Femur (tissue), 1 donor: Measurements from ENCODE around the gene NDUFS5.
A peak's percentile ranks its signal among the peaks of the same experiment; 100 is the strongest.
"Not testable (repeated sequence)": the region's sequence is repeated elsewhere in the genome, so short reads cannot be mapped to it uniquely, and the experiment has no call there.

Source experiments
- DNase-seq: peaks from one replicate; pipeline ENCODE4 v3.0.0-alpha.2; 2017

Gene NDUFS5

DNA sequence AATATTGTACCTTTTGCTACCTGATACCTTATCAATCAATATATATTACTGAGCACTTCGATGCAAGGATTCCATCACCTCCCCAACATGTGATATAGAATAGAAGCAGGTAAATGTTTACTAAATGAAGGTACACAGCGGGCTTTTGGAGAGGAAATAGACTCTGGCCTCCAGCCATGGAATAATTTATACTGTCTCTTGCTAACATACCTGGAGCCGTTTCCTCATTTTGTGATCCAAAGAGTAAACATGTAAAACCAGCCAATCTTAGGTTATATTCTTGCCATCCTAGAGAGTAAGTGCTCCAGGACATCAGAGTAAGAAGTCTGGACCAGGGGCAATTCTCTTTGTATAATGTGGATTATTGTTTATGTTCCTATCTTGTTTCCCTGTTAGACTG, 39.4 kb downstream of the NDUFS5 start:
- DNase-seq, result no peak

DNA sequence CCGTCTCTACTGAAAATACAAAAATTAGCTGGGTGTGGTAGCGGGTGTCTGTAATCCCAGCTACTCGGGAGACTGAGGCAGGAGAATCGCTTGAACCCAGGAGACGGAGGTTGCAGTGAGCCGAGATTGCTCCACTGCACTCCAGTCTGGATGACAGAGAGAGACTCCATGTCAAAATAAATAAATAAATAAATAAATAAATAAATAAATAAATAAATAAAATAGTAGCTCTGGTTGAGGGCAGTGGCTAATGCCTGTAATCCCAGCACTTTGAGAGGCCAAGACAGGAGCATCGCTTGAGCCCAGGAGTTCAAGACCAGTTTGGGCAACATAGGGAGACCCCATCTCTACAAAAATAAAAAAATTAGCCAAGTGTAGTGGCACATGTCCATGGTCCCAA, 42.1 kb downstream of the NDUFS5 start:
- not testable (repeated sequence) for DNase-seq

DNA sequence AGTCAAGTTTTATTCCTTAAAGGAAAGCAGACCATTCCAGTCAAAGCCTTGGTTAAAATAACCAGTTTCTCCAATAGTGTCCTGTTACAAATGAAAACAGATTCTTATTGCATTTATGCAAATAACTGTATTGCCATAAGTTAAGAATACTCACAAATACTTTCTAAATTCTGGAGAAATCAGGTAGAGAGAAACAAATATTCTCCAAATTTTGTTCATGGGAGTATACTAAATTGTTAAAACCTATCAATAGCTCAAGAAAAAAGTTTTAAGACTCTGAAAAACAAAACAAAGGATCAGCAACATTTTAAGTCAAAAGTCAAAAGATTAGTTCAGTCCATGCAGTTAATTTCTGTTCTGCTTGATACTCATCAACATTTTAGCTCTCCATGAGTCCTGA, 45.4 kb downstream of the NDUFS5 start:
- not testable (repeated sequence) for DNase-seq

DNA sequence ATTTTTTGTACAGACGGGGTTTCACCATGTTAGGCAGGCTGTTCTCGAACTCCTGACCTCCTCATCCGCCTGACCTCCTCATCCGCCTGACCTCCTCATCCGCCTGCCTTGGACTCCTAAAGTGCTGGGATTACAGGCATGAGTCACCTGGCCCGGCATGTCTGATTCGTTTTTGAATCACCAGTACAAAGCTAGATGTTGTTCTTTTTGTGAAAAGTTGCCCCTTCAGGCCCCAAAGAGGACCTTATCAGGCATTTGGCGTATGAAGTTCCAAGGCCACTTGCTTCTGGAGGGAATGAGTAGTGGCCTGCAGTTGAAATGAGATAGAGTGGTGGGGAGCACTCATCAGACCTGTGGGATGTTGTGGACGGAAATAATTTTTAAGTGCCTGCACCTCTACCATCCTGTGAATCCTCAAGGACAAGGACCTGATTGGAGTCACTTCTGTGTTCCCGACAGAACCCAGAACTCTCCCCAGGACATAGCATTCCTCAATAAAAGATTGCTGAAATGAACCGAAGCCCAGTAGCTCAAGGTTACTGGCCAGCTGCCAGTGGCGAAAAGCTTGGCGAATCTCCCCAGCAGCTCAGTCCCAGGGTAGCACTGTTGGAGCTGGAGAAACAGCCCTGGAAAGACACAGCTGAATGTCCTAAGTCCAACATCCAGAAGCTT, 50.1 kb downstream of the NDUFS5 start:
- DNase-seq, result peak; percentile 61

DNA sequence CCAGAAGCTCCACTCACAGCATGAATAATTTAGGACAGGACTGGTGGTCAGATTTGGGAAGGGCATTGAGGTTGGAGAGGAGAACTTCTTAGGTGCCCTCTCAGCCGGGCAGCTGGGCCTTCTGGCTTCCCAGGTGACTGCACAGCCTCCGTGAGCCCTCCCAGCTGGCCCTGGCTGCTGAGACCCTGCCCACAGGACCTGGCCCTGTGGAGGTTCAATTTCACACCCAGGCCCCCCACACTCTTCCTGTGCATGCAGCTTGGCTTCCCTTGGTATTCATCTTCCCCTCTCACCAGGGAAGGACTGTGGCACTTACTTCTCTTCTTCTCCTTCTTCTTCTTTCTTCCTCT, 50.6 kb downstream of the NDUFS5 start:
- DNase-seq, result no peak

DNA sequence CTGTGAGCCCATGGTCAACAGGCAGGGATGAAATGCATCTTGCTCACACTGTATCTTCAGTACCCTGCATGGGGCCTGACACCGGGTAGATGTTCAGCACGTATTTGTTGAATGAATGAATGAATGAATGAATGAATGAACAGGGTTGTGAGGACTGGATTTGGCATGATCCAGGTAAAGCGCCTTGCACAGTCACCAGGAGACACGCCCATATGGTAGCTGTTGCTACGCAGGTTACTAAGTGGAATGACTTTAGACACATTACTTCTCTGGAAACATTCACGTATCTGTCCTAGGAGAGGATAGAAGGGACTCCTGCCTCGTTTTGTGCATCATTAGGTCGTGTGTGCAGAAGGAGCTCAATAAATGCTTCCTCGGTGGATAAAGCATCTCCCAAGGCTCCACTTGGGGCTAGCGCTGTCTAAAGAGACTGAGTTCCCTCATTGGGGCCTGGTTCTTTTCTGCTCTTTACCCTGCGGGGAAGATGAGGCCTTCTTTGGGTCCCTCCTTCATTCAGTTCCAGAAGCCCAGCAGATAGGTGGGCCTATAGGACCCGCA, 54.2 kb downstream of the NDUFS5 start:
- DNase-seq, result no peak

DNA sequence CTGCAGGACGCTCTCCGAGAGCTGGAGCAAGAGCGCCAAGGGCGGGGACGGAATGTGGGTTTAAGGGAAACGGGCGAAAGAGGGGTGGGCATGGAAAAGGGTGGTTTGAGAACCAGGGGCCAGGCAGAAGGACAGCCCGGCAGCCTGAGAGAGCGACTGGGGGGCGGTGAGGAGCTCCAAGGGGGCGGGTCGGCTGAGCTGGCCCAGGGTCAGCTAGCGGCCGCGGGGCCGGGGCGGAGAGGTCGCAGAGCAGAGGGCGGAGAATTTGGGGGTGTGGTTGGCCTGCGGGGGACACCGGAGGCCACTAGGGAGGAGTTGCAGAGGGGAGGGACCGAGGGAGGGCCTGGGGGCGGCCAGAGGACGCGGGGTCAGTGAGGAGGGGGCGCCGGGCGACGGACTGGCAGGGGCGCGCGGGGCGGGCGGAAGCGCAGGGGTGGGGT, 54.7 kb downstream of the NDUFS5 start:
- DNase-seq, result peak; percentile 69

DNA sequence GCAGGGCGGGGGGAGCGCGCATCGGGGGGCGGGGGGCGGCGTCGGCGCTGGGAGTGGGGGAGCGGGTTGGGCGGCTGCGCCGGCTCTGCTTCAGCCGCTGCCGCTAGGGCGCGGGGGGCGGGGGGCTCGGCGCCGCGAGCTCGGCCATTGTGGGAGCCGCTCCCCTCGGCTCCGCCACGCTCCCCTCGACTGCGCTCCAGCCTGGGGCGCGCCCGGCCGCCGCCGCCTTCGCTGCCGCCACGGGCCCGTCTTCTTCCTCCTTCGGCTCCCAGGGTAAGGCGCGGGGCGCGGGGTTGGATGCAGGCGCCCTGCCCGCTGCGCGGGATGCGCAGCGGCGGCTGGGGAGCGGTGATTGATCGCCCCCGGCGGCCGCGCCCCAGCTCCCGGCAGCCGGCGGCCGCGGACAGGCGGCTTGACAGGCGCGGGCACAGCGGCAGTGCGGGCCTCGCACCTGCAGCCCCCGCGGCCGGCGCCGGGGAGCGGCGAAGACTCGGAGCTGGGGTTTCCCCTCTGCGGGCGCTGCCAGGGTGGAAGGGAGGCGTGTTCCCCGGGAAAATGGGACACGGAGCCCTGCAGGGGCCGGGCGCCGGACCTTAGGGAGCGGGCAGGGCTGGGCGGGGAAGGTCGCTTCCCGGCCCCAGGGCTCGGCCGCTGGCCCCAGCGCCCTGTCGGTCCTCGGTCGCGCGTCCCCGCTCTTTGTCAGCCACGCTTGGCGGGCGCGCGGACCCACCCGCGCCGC, 55.3 kb downstream of the NDUFS5 start:
- peak; percentile 66 for DNase-seq

DNA sequence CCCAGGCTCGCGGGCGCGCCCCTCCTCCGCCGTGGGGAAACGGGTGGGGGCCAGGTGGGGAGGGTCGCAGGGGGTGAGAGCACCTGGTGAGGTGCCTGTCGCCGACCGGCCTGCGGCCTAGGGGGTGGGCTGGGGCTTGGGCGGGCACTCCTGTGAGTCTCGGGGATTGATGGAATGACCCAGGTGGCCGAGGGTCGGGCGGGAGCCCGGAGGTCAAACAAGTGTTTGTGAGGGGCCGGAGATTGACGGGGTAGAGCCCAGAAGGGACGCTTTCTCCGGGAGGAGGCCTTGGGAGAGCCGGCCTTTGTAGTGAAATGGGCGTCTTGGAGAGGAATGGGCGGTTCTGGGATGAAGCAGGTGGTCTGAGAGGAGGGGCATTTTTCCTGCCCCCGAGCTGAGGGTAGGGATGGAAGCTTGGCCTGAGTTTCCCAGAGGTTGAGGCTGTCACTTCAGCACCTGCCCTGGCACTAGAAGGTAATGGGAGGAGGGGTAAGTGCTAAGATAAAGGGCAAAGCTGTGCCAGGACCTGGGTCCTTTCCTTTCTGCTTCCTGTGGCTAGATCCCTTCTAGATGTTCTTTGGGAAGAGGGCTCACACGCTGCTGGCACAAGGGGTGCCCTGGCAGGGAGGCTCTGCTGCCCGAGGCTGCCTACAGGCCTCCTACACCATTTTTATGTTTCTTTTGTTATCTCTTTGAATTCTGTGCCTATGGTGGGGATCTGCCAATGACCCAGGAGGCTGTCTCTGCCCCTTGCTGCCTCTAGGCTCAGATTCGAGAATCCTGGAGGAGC, 56.1 kb downstream of the NDUFS5 start:
- DNase-seq, result no peak

DNA sequence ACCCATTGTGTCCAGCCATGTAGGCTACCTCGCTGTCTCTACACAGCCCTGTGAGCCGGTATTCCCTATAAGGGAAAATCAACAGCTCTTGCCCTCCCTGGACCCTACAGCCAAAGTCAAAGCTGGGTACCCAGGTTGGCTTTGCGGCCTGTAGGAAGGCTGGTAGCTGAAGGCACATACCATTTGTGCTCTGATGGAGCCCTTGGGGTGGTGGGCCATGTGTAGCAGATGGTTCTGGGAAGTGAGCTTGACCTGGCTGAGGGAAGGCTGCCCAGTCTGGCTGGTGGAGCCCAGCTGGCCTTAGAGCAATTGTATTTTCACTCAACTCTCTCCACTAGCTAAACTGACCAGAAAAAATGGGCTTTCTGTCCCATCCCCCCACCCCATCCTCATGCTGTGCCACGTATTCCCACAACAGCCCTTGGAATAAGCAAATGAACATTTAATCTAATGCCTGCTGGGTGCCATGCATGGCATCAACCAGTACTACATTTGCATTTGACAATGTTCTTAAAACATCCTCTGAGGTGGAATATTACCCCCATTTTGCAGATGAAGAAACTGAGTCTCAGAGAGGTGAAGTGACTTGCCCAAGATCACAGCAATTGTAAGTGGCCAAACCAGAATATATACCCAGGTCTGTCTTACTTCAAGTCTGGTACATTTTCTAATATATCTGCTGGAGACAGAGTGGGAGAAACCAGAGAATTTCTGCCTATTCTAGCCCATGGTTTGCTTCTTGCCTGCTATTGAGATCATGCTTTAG, 56.8 kb downstream of the NDUFS5 start:
- no peak for DNase-seq

DNA sequence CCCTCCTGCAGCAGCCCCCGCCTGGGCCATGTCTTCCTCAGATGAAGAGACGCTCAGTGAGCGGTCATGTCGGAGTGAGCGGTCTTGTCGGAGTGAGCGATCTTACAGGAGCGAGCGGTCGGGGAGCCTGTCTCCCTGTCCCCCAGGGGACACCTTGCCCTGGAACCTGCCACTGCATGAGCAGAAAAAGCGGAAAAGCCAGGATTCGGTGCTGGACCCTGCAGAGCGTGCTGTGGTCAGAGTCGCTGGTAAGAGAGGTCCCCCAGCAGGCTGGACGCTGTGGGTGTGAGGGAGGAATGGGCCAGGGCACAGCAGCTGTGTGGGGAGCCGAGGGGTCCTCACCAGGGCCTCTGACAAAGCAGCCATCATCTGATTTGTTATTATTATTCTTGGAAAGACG, 58.0 kb downstream of the NDUFS5 start:
- no peak for DNase-seq
